Breast epithelium (tissue), 3 donors: Measurements from ENCODE around the gene ADARB2.

Experiments used
- CTCF ChIP-seq, 3 donors: fragments of 450-650 bp; IDR thresholded peaks; one replicate each; pipeline ENCODE4 v1.5.1; 2016 to 2017; ENCODE audit warnings: antibody characterized with exemption in 3 of 3, mild to moderate bottlenecking in 3 of 3, moderate library complexity in 3 of 3
- POLR2A ChIP-seq: fragments of 450-650 bp; IDR thresholded peaks from one replicate; pipeline ENCODE4 v1.6.1; 2016; ENCODE audit warnings: antibody characterized with exemption, mild to moderate bottlenecking, moderate library complexity
- POLR2AphosphoS5 ChIP-seq, 3 donors: sonication (generic); formaldehyde crosslinking; IDR thresholded peaks; one replicate each; pipeline ENCODE4 v1.6.1; 2017; ENCODE audit warnings: antibody characterized with exemption in 3 of 3

GRCh38 chr10:1309617-1310270 lies 427.6 kb downstream of the ADARB2 start:
- no peak for TF ChIP-seq POLR2A
- TF ChIP-seq CTCF (IDR thresholded peaks at IDR 0.05) = no peak
- no peak for TF ChIP-seq POLR2AphosphoS5 (IDR thresholded peaks at IDR 0.05)
